SJCRH30 (cell line): ENCODE data around the gene LIG1. TPM values are rescaled to one million over a fixed set of nuclear protein-coding genes. Genes with fewer than 3 reads are reported as not detected.
"Not testable (repeated sequence)": the region's sequence is repeated elsewhere in the genome, so short reads cannot be mapped to it uniquely, and the experiment has no call there.

Experiments
- DNase-seq, 2 experiments: peaks; one replicate each; pipeline ENCODE4 v3.0.0-alpha.2; 2015 to 2020
- H3K27ac ChIP-seq: fragments of 250-450 bp; sonication (Bioruptor Pico); 2 replicates; pipeline ENCODE4 v1.5.1; 2020; ENCODE audit warnings: mild to moderate bottlenecking, moderate library complexity
- H3K27me3 ChIP-seq: fragments of 250-450 bp; sonication (Bioruptor Pico); 2 replicates; pipeline ENCODE4 v1.5.1; 2020; ENCODE audit warnings: mild to moderate bottlenecking, moderate library complexity
- H3K36me3 ChIP-seq: fragments of 250-450 bp; sonication (Bioruptor Pico); 2 replicates; pipeline ENCODE4 v1.5.1; 2020; ENCODE audit warnings: mild to moderate bottlenecking, moderate library complexity
- H3K4me1 ChIP-seq: fragments of 250-450 bp; sonication (Bioruptor Pico); 2 replicates; pipeline ENCODE4 v1.5.1; 2020; ENCODE audit warnings: mild to moderate bottlenecking, moderate library complexity
- H3K4me3 ChIP-seq: fragments of 250-450 bp; sonication (Bioruptor Pico); 2 replicates; pipeline ENCODE4 v1.5.1; 2020; ENCODE audit warnings: mild to moderate bottlenecking, moderate library complexity
- H3K9me3 ChIP-seq: fragments of 250-450 bp; sonication (Bioruptor Pico); replicated peaks from 2 replicates; pipeline ENCODE4 v1.5.1; 2020; ENCODE audit warnings: mild to moderate bottlenecking, moderate library complexity
- total RNA-seq: library from RNA; depleted of rRNA; stranded (reverse); fragments of >200 nt; shearing (Covaris generic); gene quantifications from 2 replicates; pipeline ENCODE4 v1.2.3, GENCODE V29; 2014; rRNA removed

LIG1 gene
- total RNA-seq, 1 experiment from 2014 or later: 72.7 TPM

GRCh38 chr19:48091111-48091718 is 78.9 kb downstream of the LIG1 start:
- DNase-seq: peak; percentile 71
- not testable (repeated sequence) for H3K36me3 ChIP-seq, H3K27me3 ChIP-seq, H3K9me3 ChIP-seq, H3K4me1 ChIP-seq, H3K4me3 ChIP-seq, H3K27ac ChIP-seq

- H3K27ac ChIP-seq: no peak overlapping the region
- no peaks in the 10 kb centered on the region for H3K27me3 ChIP-seq
- no peaks in the 10 kb centered on the region for H3K36me3 ChIP-seq
- no peaks in the 10 kb centered on the region for H3K9me3 ChIP-seq
- no peak overlapping the region for H3K4me3 ChIP-seq
- no peak for DNase-seq
- H3K4me1 ChIP-seq: no peaks in the 10 kb centered on the region
These were observed 79.8 kb downstream of the LIG1 start for GRCh38 chr19:48090281-48090802.

DNA sequence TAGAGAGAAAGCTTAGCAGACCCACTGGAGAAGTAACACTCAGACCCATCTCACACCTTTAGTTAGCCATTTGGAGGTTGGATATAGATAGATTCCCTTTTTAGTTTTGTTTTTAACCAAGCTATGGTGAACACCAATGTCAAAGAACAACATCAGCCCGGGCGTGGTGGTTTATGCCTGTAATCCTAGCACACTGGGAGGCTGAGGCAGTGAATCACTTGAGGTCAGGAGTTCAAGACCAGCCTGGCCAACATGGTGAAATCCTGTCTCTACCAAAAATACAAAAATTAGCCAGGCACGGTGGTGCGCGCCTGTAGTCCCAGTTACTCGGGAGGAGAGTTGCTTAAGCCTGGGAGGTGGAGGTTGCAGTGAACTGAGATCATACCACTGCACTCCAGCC is 81.2 kb downstream of the LIG1 start:
- DNase-seq, H3K36me3 ChIP-seq, H3K4me1 ChIP-seq, H3K27me3 ChIP-seq, H3K9me3 ChIP-seq, H3K27ac ChIP-seq, H3K4me3 ChIP-seq: not testable (repeated sequence)

GRCh38 chr19:48085904-48086864 is 84.0 kb downstream of the LIG1 start:
- H3K9me3 ChIP-seq: no peaks in the 10 kb centered on the region
- H3K4me1 ChIP-seq: no peaks in the 10 kb centered on the region
- H3K27me3 ChIP-seq: peaks cover 4% of the 10 kb centered on the region; the same call in 1 of the 2 replicates
- no peaks in the 10 kb centered on the region for H3K36me3 ChIP-seq
- no peak overlapping the region for H3K4me3 ChIP-seq
- no peak for DNase-seq
- H3K27ac ChIP-seq: no peak overlapping the region

DNA sequence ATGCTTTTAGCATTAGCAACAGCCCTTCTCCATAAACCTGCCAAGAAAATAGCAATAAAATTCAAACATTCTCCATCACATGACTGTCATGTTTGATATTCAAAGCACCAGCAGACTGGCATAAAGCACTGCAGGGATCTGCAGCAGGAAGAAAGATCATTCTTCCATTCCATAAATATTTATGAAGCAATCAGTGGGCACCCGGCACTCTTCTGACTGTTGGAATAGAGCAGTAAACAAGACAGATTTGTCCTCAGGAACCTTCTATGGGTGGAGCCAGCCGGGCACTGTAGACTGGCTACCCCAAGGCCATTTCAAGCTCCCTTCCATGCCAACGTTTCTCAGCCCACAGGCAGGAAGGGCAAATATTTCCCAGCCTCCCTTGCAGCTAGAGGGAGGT is 85.1 kb downstream of the LIG1 start:
- no peaks in the 10 kb centered on the region for H3K9me3 ChIP-seq
- no peaks in the 10 kb centered on the region for H3K4me1 ChIP-seq
- no peak overlapping the region for H3K4me3 ChIP-seq
- DNase-seq: no peak
- no peak overlapping the region for H3K27ac ChIP-seq
- peaks cover 4% of the 10 kb centered on the region; the same call in 1 of the 2 replicates for H3K27me3 ChIP-seq
- H3K36me3 ChIP-seq: no peaks in the 10 kb centered on the region

DNA sequence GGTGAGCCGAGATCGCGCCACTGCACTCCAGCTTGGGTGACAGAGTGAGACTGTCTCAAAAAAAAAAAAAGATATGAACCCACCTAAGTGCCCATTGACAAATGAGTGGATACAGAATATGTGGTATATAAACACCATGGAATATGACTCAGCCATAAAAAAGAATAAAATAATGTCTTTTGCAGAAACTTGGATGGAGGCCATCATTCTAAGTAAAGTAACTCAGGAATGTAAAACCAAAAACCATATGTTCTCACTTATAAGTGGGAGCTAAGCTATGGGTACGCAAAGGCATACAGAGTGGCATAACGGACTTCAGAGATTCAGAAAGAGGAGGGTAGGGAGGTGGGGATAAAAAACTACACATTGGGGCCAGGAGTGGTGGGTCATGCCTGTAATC is 89.0 kb downstream of the LIG1 start:
- Histone ChIP-seq H3K27me3 (peaks cover 4% of the 10 kb centered on the region; the same call in 1 of the 2 replicates), H3K36me3 (no peaks in the 10 kb centered on the region), H3K27ac (no peak overlapping the region), H3K4me3 (no peak overlapping the region), H3K4me1 (no peaks in the 10 kb centered on the region), H3K9me3 (no peaks in the 10 kb centered on the region)
- DNase-seq: no peak

DNA sequence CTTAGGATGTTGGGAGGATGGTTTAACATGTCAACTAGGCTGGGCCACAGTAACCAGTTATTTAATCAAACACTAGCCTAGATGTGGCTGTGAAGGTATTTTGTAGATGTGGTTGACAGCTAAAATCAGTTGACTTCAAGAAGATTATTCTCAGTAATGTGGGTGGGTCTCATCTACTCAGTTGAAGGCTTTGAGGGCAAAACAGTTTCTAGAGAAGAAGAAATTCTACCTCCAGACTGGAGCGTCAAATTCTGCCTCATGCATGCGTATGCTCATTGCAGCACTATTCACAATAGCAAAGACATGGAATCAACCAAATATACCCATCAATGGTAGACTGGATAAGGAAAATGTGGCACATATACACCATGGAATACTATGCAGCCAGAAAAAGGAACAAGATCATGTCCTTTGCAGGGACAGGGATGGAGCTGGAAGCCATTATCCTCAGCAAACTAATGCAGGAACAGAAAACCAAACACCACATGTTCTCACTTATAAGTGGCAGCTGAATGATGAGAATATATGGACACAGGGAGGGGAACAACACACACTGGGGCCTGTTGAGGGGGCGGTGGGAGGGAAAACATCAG is 99.9 kb downstream of the LIG1 start:
- not testable (repeated sequence) for H3K27ac ChIP-seq, H3K4me1 ChIP-seq, DNase-seq, H3K9me3 ChIP-seq, H3K4me3 ChIP-seq, H3K36me3 ChIP-seq, H3K27me3 ChIP-seq

DNA sequence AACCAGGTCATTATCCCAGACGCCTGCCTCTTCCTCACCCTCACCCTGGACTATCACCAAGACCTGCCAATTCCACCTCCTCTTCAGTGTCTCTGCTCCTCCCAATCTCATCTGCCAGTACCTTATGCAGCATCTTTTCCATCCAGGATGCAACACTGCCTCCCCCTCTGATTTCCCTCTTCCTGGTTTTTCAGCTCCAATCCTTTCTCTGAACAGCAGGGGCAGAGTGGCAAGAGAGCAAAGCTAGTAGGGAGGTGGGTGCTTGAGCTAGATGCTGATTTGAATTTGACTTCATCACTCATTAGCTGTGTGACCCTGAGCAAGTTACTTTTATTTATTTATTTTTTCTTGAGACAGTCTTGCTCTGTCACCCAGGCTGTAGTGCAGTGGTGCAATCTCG is 100.7 kb downstream of the LIG1 start:
- no peak overlapping the region for H3K4me3 ChIP-seq
- no peaks in the 10 kb centered on the region for H3K27me3 ChIP-seq
- no peaks in the 10 kb centered on the region for H3K36me3 ChIP-seq
- DNase-seq: no peak
- H3K9me3 ChIP-seq: no peaks in the 10 kb centered on the region
- H3K27ac ChIP-seq: no peak overlapping the region
- H3K4me1 ChIP-seq: no peaks in the 10 kb centered on the region

Other genes with a start within 250 kb of the LIG1 start
- not detected in 2 replicates for gene BSPH1, start 178.2 kb downstream of the LIG1 start, total RNA-seq
- gene ELSPBP1, start 175.7 kb downstream of the LIG1 start, total RNA-seq: not detected in 2 replicates
- gene CABP5, start 126.3 kb downstream of the LIG1 start, total RNA-seq: not detected in 2 replicates
- 1.4 and 2.1 TPM in 2 replicates for gene PLA2G4C, start 59.5 kb downstream of the LIG1 start, total RNA-seq
- 0.89 and 1.1 TPM in 2 replicates for gene ZSWIM9, start 336 bp upstream of the LIG1 start, total RNA-seq
- 18.3 and 20.4 TPM in 2 replicates for gene CARD8, start 85.6 kb upstream of the LIG1 start, total RNA-seq
- 0.71 and 1.0 TPM in 2 replicates for gene ZNF114, start 99.7 kb upstream of the LIG1 start, total RNA-seq
- gene EMP3, start 155.2 kb upstream of the LIG1 start, total RNA-seq: 79.1 and 79.2 TPM in 2 replicates
- 2.6 and 2.8 TPM in 2 replicates for gene TMEM143, start 193.6 kb upstream of the LIG1 start, total RNA-seq
- gene SYNGR4, start 194.0 kb upstream of the LIG1 start, total RNA-seq: not detected in 2 replicates
- gene KDELR1, start 221.2 kb upstream of the LIG1 start, total RNA-seq: 105 and 119 TPM in 2 replicates
- gene GRIN2D, start 223.3 kb upstream of the LIG1 start, total RNA-seq: 0.03 TPM in 1 of 2 replicates, not detected in the other